ACHN (cell line): Measurements from ENCODE around the gene WNT9B.
A peak's percentile ranks its signal among the peaks of the same experiment; 100 is the strongest.

Experiments used
- DNase-seq: peaks from one replicate; pipeline ENCODE4 v3.0.0-alpha.2; 2015
- in situ Hi-C: cut with HindIII; loops from 2 replicates; pipeline ENCODE4 v1.10.0; 2017; ENCODE audit warnings: low sequenced_read_pairs, low pct_ligation_motif_present, low pct_unique_long_range_greater_than_20kb

The WNT9B gene

GRCh38 chr17:46922804-46923635 lies 71.6 kb downstream of the WNT9B start, which contains the start of gene GOSR2:
GOSR2 (plus strand) TSS chr17:46923160; CDS start chr17:46923193, 33 bp downstream.
- in situ Hi-C loops: no loop called here
- DNase-seq: peak; percentile 88

GRCh38 chr17:46925185-46925868 lies 73.9 kb downstream of the WNT9B start:
- DNase-seq: no peak
- in situ Hi-C loops: no loop called here

- DNase-seq: no peak
- in situ Hi-C loops: no loop called here
Observed at GRCh38 chr17:46928467-46929261, 77.3 kb downstream of the WNT9B start.

- in situ Hi-C loops: no loop called here
- no peak for DNase-seq
Observed at GRCh38 chr17:46929413-46929812, 78.0 kb downstream of the WNT9B start.

GRCh38 chr17:46930051-46930450 lies 78.7 kb downstream of the WNT9B start:
- in situ Hi-C loops: no loop called here

GRCh38 chr17:46931596-46931995 lies 80.2 kb downstream of the WNT9B start:
- in situ Hi-C loops: no loop called here

More at GRCh38 chr17:46930051-46930450, 78.7 kb downstream of the WNT9B start:
- no peak for DNase-seq

GRCh38 chr17:46935658-46936266 lies 84.4 kb downstream of the WNT9B start:
- no peak for DNase-seq
- in situ Hi-C loops: no loop called here

More at GRCh38 chr17:46931596-46931995, 80.2 kb downstream of the WNT9B start:
- DNase-seq: no peak
